8988T (cell line): Measurements from ENCODE around the gene MUS81.
A peak's percentile ranks its signal among the peaks of the same experiment; 100 is the strongest.

ENCODE experiments used
- DNase-seq: peaks from one replicate; pipeline ENCODE4 v3.0.0; 2011

The MUS81 gene

GRCh38 chr11:65862191-65862735 lies 2.0 kb downstream of the MUS81 start:
- no peak for DNase-seq

- no peak for DNase-seq
These were observed 3.0 kb downstream of the MUS81 start for GRCh38 chr11:65862941-65863888.

- DNase-seq = no peak
These were observed 3.9 kb downstream of the MUS81 start for GRCh38 chr11:65863889-65864705.

GRCh38 chr11:65864706-65865471 lies 4.7 kb downstream of the MUS81 start:
- no peak for DNase-seq

- no peak for DNase-seq
These were observed 5.4 kb downstream of the MUS81 start for GRCh38 chr11:65865550-65866172.

GRCh38 chr11:65866509-65867283 lies 6.5 kb downstream of the MUS81 start:
- DNase-seq = no peak

- DNase-seq = no peak
These were observed 7.2 kb downstream of the MUS81 start for GRCh38 chr11:65867284-65868071.

- DNase-seq = peak; percentile 96
These were observed 7.9 kb downstream of the MUS81 start for GRCh38 chr11:65868076-65868667.

GRCh38 chr11:65868907-65869306 lies 8.7 kb downstream of the MUS81 start:
- DNase-seq = no peak

- DNase-seq = no peak
These were observed 9.5 kb downstream of the MUS81 start for GRCh38 chr11:65869643-65870306.

- DNase-seq = no peak
These were observed 10.1 kb downstream of the MUS81 start for GRCh38 chr11:65870307-65870658.

- DNase-seq = no peak
These were observed 10.8 kb downstream of the MUS81 start for GRCh38 chr11:65870706-65871681.

GRCh38 chr11:65871811-65872548 lies 11.7 kb downstream of the MUS81 start:
- DNase-seq = no peak

GRCh38 chr11:65872586-65873317 lies 12.5 kb downstream of the MUS81 start, which contains the start of gene EFEMP2:
Gene EFEMP2 (minus strand): TSS chr11:65872800. CDS start chr11:65872354, 446 bp downstream.
- no peak for DNase-seq

- DNase-seq = peak; percentile 100
These were observed 13.3 kb downstream of the MUS81 start for GRCh38 chr11:65873318-65874156.

GRCh38 chr11:65879617-65880016 lies 19.4 kb downstream of the MUS81 start, which contains the start of gene CTSW:
Gene CTSW (plus strand): TSS chr11:65879837. CDS start chr11:65879855, 18 bp downstream.
- DNase-seq = no peak
